K562 (cell line): ENCODE data around the gene PHLDA3. TPM values are rescaled to one million over a fixed set of nuclear protein-coding genes. Genes with fewer than 3 reads are reported as not detected.

Experiments used
- CHD4 ChIP-seq: fragments of 200-600 bp; sonication (generic); IDR thresholded peaks from 3 replicates; pipeline ENCODE4 v1.6.1; 2012; ENCODE audit warnings: low read depth, mild to moderate bottlenecking, mixed read lengths, low read length, inconsistent platforms; ENCODE audit not compliant: insufficient read depth, insufficient replicate concordance, poor library complexity, severe bottlenecking
- CREM ChIP-seq: IDR thresholded peaks from 2 replicates; pipeline ENCODE4 v1.6.1; 2014; ENCODE audit warnings: antibody characterized with exemption, low read depth
- ERF ChIP-seq: fragments of 450-650 bp; formaldehyde crosslinking; IDR thresholded peaks from 2 replicates; pipeline ENCODE4 v1.4.0; 2020; ENCODE audit warnings: mild to moderate bottlenecking, mixed read lengths
- HINFP ChIP-seq: fragments of 450-650 bp; conservative IDR thresholded peaks from 2 replicates; pipeline ENCODE4 v1.6.1; 2016; ENCODE audit warnings: missing genetic modification characterization, low read depth, mild to moderate bottlenecking, control low read depth, missing compliant biosample characterization
- KAT7 ChIP-seq: sonication (generic); formaldehyde crosslinking; IDR thresholded peaks from 2 replicates; pipeline ENCODE4 v1.8.0; 2022; ENCODE audit warnings: missing genetic modification reagents, mild to moderate bottlenecking, borderline replicate concordance
- KLF16 ChIP-seq: IDR thresholded peaks from 2 replicates; pipeline ENCODE4 v1.6.1; 2016; ENCODE audit warnings: antibody characterized with exemption
- NUFIP1 ChIP-seq: fragments of 450-650 bp; IDR thresholded peaks from 2 replicates; pipeline ENCODE4 v1.6.1; 2018; ENCODE audit not compliant: partially characterized antibody
- RNF219 ChIP-seq: fragments of 250-450 bp; sonication (Bioruptor Pico); IDR thresholded peaks from 2 replicates; pipeline ENCODE4 v1.5.0; 2022; ENCODE audit warnings: mild to moderate bottlenecking
- SLC30A9 ChIP-seq: fragments of 250-450 bp; sonication (Bioruptor Pico); IDR thresholded peaks from 2 replicates; pipeline ENCODE4 v1.8.0; 2022; ENCODE audit warnings: mild to moderate bottlenecking, moderate library complexity
- ZNF57 ChIP-seq: fragments of 450-650 bp; formaldehyde crosslinking; IDR thresholded peaks from 2 replicates; pipeline ENCODE4 v1.4.0; 2020; ENCODE audit warnings: mild to moderate bottlenecking, moderate library complexity
- polyA plus RNA-seq, 8 experiments: library from polyadenylated mRNA; depleted of rRNA in 4 of 8; stranded (reverse) in 5 of 8; unstranded in 3 of 8; fragments of >200 nt; fragmentation: Nextera tagmentation in 2 of 8; fragmentation: Illumina TruSeq in 1 of 8; extraction: Ambion mirVana in 2 of 8; extraction: Trizol in 1 of 8; gene quantifications; 2 replicates each; pipeline versions ENCODE4 v1.2.1 to v1.2.3, GENCODE V29; 2011 to 2014; ENCODE audit warnings: inconsistent platforms in 1 of 8, missing spikeins in 1 of 8
- total RNA-seq, 7 experiments: library from RNA; depleted of rRNA in 6 of 7; stranded (reverse); fragments of >200 nt in 6 of 7; fragmentation: Illumina TruSeq in 2 of 7; extraction: Trizol in 2 of 7; gene quantifications; 2 replicates each; pipeline versions ENCODE4 v1.2.1 to v1.2.3, GENCODE V29; 2011 to 2021; ENCODE audit warnings: low replicate concordance in 1 of 7

Gene PHLDA3
- total and polyA plus RNA-seq, 9 of the 15 experiments (the other 6 are each of a cell fraction or from before 2014, with no cell fraction given): 0.11 to 0.27 TPM; not detected in 7

- no peak for TF ChIP-seq HINFP (tag)
- no peak for TF ChIP-seq RNF219 (CRISPR knock-in tag)
- no peak for TF ChIP-seq KAT7 (CRISPR knock-in tag)
- no peak for TF ChIP-seq NUFIP1
- TF ChIP-seq ZNF57 (CRISPR knock-in tag): no peak
- no peak for TF ChIP-seq KLF16
- TF ChIP-seq CREM: no peak
- TF ChIP-seq ERF (CRISPR knock-in tag): no peak
- no peak for TF ChIP-seq SLC30A9
- TF ChIP-seq CHD4: no peak
Measured at GRCh38 chr1:201470581-201470980, 1.6 kb upstream of the PHLDA3 start (continued).
